ENCODE results near the gene SHROOM3. TPM values are rescaled to one million over a fixed set of nuclear protein-coding genes. Genes with fewer than 3 reads are reported as not detected.

Gene SHROOM3
- polyA plus RNA-seq, 1 experiment, result 9.5 TPM

GRCh38 chr4:76581077-76581962 lies 146.3 kb downstream of the SHROOM3 start:
- no peak overlapping the region for H3K4me3 ChIP-seq (ENCODE audit: low read depth, low read length)
- DNase-seq (ENCODE audit: low read depth, low spot score), result no peak
- CTCF ChIA-PET, result no interaction called here
- no peak overlapping the region for H3K27ac ChIP-seq (ENCODE audit: low read depth, low read length)
- POLR2A ChIA-PET, result no interaction called here
- no peaks in the 10 kb centered on the region for H3K27me3 ChIP-seq (ENCODE audit: control insufficient read depth, insufficient read depth, low read length)
- H3K9me3 ChIP-seq (ENCODE audit: control insufficient read depth, insufficient read depth, low read length), result peaks cover 5% of the 10 kb centered on the region; the same call in 1 of the 2 replicates
- no peak for TF ChIP-seq CTCF (IDR thresholded peaks at IDR 0.05; ENCODE audit: low read depth, low read length)

- Histone ChIP-seq H3K9me3 (ENCODE audit: control insufficient read depth, insufficient read depth, low read length) (peaks cover 5% of the 10 kb centered on the region; the same call in 1 of the 2 replicates), H3K27ac (ENCODE audit: low read depth, low read length) (no peak overlapping the region), H3K4me3 (ENCODE audit: low read depth, low read length) (no peak overlapping the region), H3K27me3 (ENCODE audit: control insufficient read depth, insufficient read depth, low read length) (no peaks in the 10 kb centered on the region)
- ChIA-PET CTCF (interaction anchor here (0.9 kb wide), 1 partner anchor 621 kb away, joined by 4 read pairs; no protein-coding TSS in a partner anchor), POLR2A (no interaction called here)
- no peak for TF ChIP-seq CTCF (IDR thresholded peaks at IDR 0.05; ENCODE audit: low read depth, low read length)
- no peak for DNase-seq (ENCODE audit: low read depth, low spot score)
These were observed 147.2 kb downstream of the SHROOM3 start for GRCh38 chr4:76582074-76582816.

- TF ChIP-seq CTCF (IDR thresholded peaks at IDR 0.05; ENCODE audit: low read depth, low read length), result no peak
- Histone ChIP-seq H3K27me3 (ENCODE audit: control insufficient read depth, insufficient read depth, low read length) (no peaks in the 10 kb centered on the region), H3K9me3 (ENCODE audit: control insufficient read depth, insufficient read depth, low read length) (peaks cover 5% of the 10 kb centered on the region; the same call in 1 of the 2 replicates), H3K4me3 (ENCODE audit: low read depth, low read length) (no peak overlapping the region), H3K27ac (ENCODE audit: low read depth, low read length) (no peak overlapping the region)
- DNase-seq (ENCODE audit: low read depth, low spot score), result no peak
- ChIA-PET CTCF (interaction anchor here (0.9 kb wide), 1 partner anchor 621 kb away, joined by 4 read pairs; no protein-coding TSS in a partner anchor), POLR2A (no interaction called here)
These were observed 147.7 kb downstream of the SHROOM3 start for GRCh38 chr4:76582817-76583087.

- no peak overlapping the region for H3K27ac ChIP-seq (ENCODE audit: low read depth, low read length)
- DNase-seq (ENCODE audit: low read depth, low spot score), result no peak
- ChIA-PET CTCF (no interaction called here), POLR2A (no interaction called here)
- no peak overlapping the region for H3K4me3 ChIP-seq (ENCODE audit: low read depth, low read length)
- H3K9me3 ChIP-seq (ENCODE audit: control insufficient read depth, insufficient read depth, low read length), result peaks cover 5% of the 10 kb centered on the region; the same call in 1 of the 2 replicates
- TF ChIP-seq CTCF (IDR thresholded peaks at IDR 0.05; ENCODE audit: low read depth, low read length), result no peak
- H3K27me3 ChIP-seq (ENCODE audit: control insufficient read depth, insufficient read depth, low read length), result no peaks in the 10 kb centered on the region
These were observed 149.5 kb downstream of the SHROOM3 start for GRCh38 chr4:76584241-76585152.
